Duodenal mucosa (tissue), 2 donors: ENCODE results near the gene CRTC1.
A peak's percentile ranks its signal among the peaks of the same experiment; 100 is the strongest.

Experiments used
- H3K27ac ChIP-seq: one replicate; pipeline ENCODE4 v1.7.0; 2013; ENCODE audit warnings: low read depth, low read length
- H3K27me3 ChIP-seq, 2 donors: one replicate each; pipeline ENCODE4 v1.7.0; 2013; ENCODE audit warnings: low read length in 2 of 2, control low read depth in 1 of 2; ENCODE audit not compliant: insufficient read depth in 2 of 2, control insufficient read depth in 1 of 2
- H3K36me3 ChIP-seq, 2 donors: one replicate each; pipeline ENCODE4 v1.7.0; 2013; ENCODE audit warnings: low read length in 2 of 2, control low read depth in 1 of 2; ENCODE audit not compliant: insufficient read depth in 2 of 2, control insufficient read depth in 1 of 2
- H3K4me1 ChIP-seq, 2 donors: one replicate each; pipeline ENCODE4 v1.7.0; 2013; ENCODE audit warnings: low read length in 2 of 2, control low read depth in 1 of 2; ENCODE audit not compliant: insufficient read depth in 2 of 2, control insufficient read depth in 1 of 2
- H3K4me3 ChIP-seq, 2 donors: one replicate each; pipeline ENCODE4 v1.7.0; 2013; ENCODE audit warnings: low read length in 2 of 2, low read depth in 1 of 2
- H3K9ac ChIP-seq, 2 donors: one replicate each; pipeline ENCODE4 v1.7.0; 2013; ENCODE audit warnings: low read length in 2 of 2, low read depth in 1 of 2
- H3K9me3 ChIP-seq, 2 donors: one replicate each; pipeline ENCODE4 v1.7.0; 2013; ENCODE audit warnings: low read length in 2 of 2, control low read depth in 1 of 2; ENCODE audit not compliant: control insufficient read depth in 1 of 2

CRTC1 gene, protein sequence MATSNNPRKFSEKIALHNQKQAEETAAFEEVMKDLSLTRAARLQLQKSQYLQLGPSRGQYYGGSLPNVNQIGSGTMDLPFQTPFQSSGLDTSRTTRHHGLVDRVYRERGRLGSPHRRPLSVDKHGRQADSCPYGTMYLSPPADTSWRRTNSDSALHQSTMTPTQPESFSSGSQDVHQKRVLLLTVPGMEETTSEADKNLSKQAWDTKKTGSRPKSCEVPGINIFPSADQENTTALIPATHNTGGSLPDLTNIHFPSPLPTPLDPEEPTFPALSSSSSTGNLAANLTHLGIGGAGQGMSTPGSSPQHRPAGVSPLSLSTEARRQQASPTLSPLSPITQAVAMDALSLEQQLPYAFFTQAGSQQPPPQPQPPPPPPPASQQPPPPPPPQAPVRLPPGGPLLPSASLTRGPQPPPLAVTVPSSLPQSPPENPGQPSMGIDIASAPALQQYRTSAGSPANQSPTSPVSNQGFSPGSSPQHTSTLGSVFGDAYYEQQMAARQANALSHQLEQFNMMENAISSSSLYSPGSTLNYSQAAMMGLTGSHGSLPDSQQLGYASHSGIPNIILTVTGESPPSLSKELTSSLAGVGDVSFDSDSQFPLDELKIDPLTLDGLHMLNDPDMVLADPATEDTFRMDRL

DNA sequence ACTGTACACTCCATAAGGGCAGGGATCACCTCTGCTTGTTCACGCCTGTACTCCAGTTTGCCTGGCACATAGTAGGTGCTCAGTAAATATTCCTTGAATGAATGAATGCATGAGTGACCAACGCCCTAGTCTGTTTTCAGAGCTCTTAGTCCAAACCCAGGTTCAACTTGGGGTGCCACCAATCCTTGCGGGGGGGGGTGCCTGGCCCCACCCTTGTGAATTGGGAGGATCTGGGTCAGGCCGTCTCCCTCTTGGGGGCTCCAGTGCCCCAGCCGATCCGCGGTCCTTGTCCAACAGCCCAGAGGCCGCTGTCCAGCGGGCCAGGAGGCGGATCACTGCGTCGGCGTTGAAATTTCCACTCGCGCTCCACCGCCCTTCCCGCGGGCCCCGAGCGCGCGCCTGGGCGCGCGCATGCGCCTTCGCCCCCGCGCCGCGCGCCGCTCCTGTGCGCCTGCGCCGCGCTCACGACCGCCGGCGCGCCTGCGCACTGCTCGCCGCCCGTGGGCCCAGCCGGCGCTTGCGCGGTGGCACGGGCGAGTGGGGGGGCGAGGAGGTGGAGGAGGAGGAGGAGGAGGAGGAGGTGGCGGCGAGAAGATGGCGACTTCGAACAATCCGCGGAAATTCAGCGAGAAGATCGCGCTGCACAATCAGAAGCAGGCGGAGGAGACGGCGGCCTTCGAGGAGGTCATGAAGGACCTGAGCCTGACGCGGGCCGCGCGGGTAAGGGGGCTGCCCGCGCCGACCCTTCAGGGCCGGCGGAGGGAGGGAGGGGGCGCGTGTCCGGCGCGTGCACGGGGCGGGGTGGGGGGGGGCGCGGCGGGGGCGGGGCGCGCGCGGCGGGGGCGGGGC lies at the start of gene CRTC1:
Gene CRTC1 (plus strand): TSS at position 572 of the 849 bp plus-strand sequence. CDS start 23 bp downstream, at position 595.
- Histone ChIP-seq H3K27ac (peak within 1 kb of the TSS; percentile 50), H3K9ac (peak within 1 kb of the TSS; percentile 59 to 81), H3K27me3 (no peaks in the 10 kb centered on the region), H3K36me3 (no peaks in the 10 kb centered on the region), H3K9me3 (no peaks in the 10 kb centered on the region), H3K4me1 (peaks cover 11 to 14% of the 10 kb centered on the region in 2 donors), H3K4me3 (peak within 1 kb of the TSS; percentile 73 to 83)

DNA sequence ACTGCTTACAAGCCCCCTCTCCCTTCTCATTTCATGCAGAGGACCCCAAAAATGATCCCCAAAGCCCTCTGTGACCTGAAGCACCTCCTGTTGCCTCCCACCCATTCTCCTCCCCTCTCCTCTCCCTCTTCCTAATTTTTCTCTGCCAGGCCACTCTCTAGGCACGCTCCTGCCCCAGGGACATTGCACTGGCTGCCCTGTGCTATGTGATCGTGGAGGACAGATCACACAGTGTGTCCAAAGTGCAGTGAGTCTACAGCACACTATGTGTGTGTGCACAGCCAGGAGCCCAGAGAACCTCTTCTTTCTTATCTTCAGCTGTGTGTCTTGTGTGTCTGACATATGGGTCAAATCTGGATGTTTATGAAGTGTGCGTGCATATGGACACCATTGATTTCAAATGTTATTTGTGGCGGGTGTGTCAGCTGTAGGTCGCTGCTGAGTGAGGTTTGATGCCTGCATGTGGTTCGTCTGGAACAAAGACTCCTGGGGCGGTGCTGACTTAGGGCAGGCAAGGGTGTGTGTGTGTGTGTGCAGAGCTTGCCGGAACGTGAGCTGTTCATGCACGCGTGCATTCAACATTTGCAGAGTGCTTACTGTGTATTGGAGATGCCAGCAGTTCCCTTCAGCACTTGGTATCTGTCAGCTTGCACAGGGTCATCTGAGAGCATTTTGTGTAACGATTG lies 48.7 kb upstream of the CRTC1 start:
- Histone ChIP-seq H3K9ac (peak overlapping the region in 1 of 2 donors; percentile 25), H3K4me1 (peaks cover 25 to 32% of the 10 kb centered on the region in 2 donors), H3K27me3 (peaks cover 0 to 2% of the 10 kb centered on the region in 2 donors), H3K4me3 (no peak overlapping the region), H3K36me3 (no peaks in the 10 kb centered on the region), H3K27ac (no peak overlapping the region), H3K9me3 (no peaks in the 10 kb centered on the region)

DNA sequence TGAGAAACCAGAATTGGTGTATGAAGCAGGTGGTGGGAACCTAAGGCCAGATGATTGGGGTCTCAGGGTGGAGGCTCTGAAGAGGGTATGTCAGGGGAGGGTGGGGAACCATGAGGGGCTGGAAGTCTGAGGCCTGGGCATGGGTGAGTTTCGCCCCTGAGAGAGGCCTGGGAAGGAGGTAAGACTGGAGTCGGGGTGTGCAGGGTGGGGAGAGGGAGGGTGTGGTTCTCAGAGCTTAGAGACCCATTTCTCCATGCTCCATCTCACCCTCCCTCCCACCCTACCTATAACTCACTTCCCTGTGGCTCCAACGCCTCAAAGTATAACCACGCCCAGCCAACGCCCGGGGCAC lies 47.7 kb upstream of the CRTC1 start:
- H3K27me3 ChIP-seq: peaks cover 0 to 2% of the 10 kb centered on the region in 2 donors
- H3K36me3 ChIP-seq: no peaks in the 10 kb centered on the region
- H3K27ac ChIP-seq: no peak overlapping the region
- no peak overlapping the region for H3K4me3 ChIP-seq
- H3K4me1 ChIP-seq: peaks cover 25 to 32% of the 10 kb centered on the region in 2 donors
- H3K9ac ChIP-seq: no peak overlapping the region
- no peaks in the 10 kb centered on the region for H3K9me3 ChIP-seq

DNA sequence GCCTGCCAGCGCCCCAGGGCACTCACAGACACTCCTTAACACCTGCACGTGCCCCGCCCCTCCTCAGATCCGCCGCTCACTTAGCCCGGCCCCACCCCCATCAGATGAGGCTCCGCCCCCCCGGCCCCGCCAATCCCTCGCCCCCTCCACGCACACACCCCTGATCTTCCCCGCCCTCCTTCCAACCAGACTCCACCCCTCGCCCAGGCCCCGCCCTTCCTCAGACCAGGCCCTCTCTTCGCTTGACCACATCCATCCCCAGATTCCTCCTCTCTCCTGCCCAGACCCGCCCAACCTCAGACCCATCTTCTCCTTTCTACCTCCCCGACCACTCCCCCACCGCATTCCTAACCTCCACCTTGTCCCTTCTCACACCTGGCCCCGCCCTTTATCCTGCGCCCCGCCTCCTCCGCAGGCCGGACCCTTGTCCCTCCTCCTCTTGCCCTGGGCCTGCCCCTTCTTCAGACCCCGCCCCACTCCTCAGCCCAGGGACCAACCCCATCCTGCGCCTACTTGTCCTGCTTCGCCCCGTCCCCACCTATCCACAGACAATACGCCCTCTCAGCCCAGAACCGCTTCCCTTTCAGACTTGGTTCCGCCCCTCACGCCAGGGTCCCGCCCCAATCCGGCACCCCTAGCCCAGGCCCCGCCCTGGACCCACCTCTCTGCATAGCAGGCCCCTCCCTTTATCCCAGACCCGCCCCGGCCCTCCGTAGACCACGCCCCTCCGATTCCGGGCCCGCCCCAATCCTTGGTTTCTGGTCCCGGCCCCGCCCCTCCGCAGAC lies 47.1 kb upstream of the CRTC1 start:
- Histone ChIP-seq H3K4me3 (peak overlapping the region; percentile 71 to 73), H3K27me3 (peaks cover 0 to 2% of the 10 kb centered on the region in 2 donors), H3K36me3 (no peaks in the 10 kb centered on the region), H3K4me1 (peaks cover 25 to 32% of the 10 kb centered on the region in 2 donors), H3K9me3 (no peaks in the 10 kb centered on the region), H3K9ac (peak overlapping the region; percentile 54 to 57), H3K27ac (peak overlapping the region; percentile 63)

DNA sequence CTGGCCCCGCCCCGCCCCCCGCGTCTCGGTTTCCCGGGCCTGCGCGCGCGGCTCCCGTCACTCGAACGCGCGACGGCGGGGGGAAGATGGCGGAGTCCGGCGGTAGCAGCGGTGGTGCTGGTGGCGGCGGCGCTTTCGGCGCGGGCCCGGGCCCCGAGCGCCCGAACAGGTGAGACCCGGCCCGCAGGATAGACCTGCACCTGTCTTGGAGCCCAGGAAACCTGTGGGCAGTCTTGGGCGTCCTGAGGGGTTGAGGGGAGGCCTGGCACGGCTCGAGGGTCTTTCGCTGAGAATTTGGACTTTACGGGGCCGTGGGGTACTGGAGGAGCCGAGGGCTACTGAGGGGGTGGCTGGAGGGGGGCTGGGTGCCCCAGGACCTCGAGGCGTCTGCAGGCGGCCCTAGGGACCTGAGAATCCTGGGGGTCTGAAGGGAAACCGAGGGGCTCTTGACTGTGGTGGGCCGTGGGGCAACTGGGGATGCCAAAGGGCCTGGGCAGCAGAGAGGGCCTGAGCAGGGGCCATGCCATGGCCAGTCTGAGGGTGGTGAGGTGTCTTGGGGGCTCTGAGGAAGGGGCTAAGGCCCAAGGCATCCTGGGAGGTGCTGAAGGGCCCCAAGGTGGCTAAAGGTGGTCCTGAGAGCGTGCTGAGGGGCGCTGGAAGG lies 46.4 kb upstream of the CRTC1 start, which contains the start of gene KLHL26:
Gene KLHL26 (plus strand): TSS at position 60 of the 661 bp plus-strand sequence. CDS start 27 bp downstream, at position 87.
- no peaks in the 10 kb centered on the region for H3K9me3 ChIP-seq
- H3K36me3 ChIP-seq: no peaks in the 10 kb centered on the region
- H3K4me3 ChIP-seq: peak within 1 kb of the TSS; percentile 73 to 80
- peaks cover 25 to 32% of the 10 kb centered on the region in 2 donors for H3K4me1 ChIP-seq
- peak within 1 kb of the TSS; percentile 69 to 85 for H3K9ac ChIP-seq
- H3K27me3 ChIP-seq: peaks cover 0 to 2% of the 10 kb centered on the region in 2 donors
- H3K27ac ChIP-seq: peak within 1 kb of the TSS; percentile 78

DNA sequence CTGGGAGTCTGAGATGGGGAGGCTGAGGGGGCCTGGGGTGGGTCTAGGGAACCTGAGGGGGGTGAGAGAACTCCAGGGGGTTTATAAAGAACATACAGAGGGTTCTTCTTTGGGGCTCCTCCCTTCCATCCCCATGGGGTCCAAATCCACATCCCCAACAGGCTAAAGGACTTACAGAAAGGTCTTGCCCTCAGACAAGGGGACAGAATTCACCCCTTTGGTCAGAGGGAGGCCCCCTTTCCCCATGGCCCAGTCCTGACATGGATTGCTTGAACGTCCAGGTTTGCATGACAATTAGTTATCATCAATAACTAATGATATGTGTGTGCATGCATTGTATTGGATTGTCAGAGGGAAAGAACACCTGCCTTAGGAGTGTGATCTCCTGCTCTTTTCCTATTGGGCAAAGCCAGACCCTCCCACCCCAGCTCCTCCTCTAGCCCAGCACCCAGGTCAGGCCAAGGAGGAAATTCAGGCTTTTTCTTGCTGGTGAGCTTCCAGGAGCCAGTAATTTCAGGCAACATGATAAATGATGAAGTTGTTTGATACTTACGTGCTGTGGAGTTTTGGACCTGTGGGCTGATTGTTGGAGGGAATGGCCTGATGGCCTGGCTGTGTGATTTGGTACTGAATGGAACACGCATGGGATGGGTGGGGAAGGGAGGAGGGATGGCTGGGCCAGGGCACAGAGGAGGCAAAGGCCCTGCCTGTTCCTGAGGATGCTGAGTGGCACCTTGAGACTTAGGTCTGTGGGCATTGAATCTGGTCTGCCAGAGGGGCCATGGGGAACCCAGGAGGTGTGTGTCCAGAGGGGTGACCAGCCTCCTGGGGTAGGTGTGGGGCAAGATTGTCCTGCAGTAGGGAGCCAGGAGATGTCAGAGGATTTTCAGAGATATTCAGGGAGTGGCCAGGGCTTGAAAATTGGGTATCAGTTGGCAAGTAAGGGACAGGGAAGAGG lies 45.5 kb upstream of the CRTC1 start:
- H3K9me3 ChIP-seq: no peaks in the 10 kb centered on the region
- no peaks in the 10 kb centered on the region for H3K36me3 ChIP-seq
- peak overlapping the region; percentile 78 for H3K27ac ChIP-seq
- H3K27me3 ChIP-seq: peaks cover 0 to 2% of the 10 kb centered on the region in 2 donors
- peak overlapping the region; percentile 73 to 80 for H3K4me3 ChIP-seq
- peak overlapping the region; percentile 69 to 85 for H3K9ac ChIP-seq
- H3K4me1 ChIP-seq: peaks cover 25 to 32% of the 10 kb centered on the region in 2 donors

DNA sequence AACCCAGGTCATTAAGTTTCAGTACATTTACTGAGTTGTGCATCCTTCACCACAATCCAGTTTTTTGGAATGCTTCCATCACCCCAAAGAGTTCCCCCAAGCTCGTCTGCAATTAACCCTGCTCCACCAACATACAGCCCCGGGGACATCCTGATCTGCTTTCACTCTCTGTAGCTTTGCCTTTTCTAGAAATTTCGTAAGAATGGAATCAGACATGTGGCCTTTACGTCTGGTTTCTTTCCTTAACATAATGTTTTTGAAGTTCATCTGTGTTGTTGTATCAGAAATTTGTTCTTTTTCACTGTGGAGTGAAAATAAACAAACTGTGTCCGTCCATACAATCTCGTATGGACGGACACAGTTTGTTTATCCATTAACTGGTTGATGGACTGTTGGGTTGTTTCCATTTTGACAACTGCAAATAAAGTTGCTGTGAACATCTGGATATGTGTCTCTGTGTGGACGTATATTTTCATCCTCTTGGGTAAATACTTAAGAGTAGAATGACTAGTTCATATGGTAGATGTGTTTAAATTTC lies 43.7 kb upstream of the CRTC1 start:
- H3K4me1 ChIP-seq: peaks cover 23 to 31% of the 10 kb centered on the region in 2 donors
- H3K36me3 ChIP-seq: peaks cover 0 to 2% of the 10 kb centered on the region in 2 donors
- H3K4me3 ChIP-seq: no peak overlapping the region
- no peak overlapping the region for H3K27ac ChIP-seq
- H3K27me3 ChIP-seq: no peaks in the 10 kb centered on the region
- H3K9ac ChIP-seq: no peak overlapping the region
- no peaks in the 10 kb centered on the region for H3K9me3 ChIP-seq
